ENCODE data around the gene CENPL.
"Not testable (repeated sequence)": the region's sequence is repeated elsewhere in the genome, so short reads cannot be mapped to it uniquely, and the experiment has no call there.

The CENPL gene

GRCh38 chr1:173856903-173857302 lies 32.2 kb upstream of the CENPL start:
- DNase-seq, result no peak

- no peak for DNase-seq
Observed at GRCh38 chr1:173856014-173856413, 31.3 kb upstream of the CENPL start.

- DNase-seq, result no peak
Observed at GRCh38 chr1:173853074-173853473, 28.4 kb upstream of the CENPL start.

GRCh38 chr1:173852105-173852504 lies 27.4 kb upstream of the CENPL start:
- no peak for DNase-seq

GRCh38 chr1:173832748-173833147 lies 8.1 kb upstream of the CENPL start:
- no peak for DNase-seq

GRCh38 chr1:173827611-173828010 lies 2.9 kb upstream of the CENPL start:
- DNase-seq, result no peak

GRCh38 chr1:173823781-173824314 lies 835 bp downstream of the CENPL start:
- DNase-seq, result no peak

- no peak for DNase-seq
Observed at GRCh38 chr1:173821680-173822079, 3.0 kb downstream of the CENPL start.

- no peak for DNase-seq
Observed at GRCh38 chr1:173818459-173818858, 6.2 kb downstream of the CENPL start.

- DNase-seq, result not testable (repeated sequence)
Observed at GRCh38 chr1:173813654-173814053, 11.0 kb downstream of the CENPL start.

GRCh38 chr1:173802961-173803360 lies 21.7 kb downstream of the CENPL start:
- no peak for DNase-seq

- not testable (repeated sequence) for DNase-seq
Observed at GRCh38 chr1:173799995-173800394, 24.7 kb downstream of the CENPL start.

- no peak for DNase-seq
Observed at GRCh38 chr1:173798078-173798477, 26.6 kb downstream of the CENPL start.

GRCh38 chr1:173789841-173790240 lies 34.8 kb downstream of the CENPL start:
- DNase-seq, result no peak

GRCh38 chr1:173784997-173785396 lies 39.7 kb downstream of the CENPL start:
- no peak for DNase-seq

- DNase-seq, result no peak
Observed at GRCh38 chr1:173779936-173780335, 44.7 kb downstream of the CENPL start.

GRCh38 chr1:173775578-173776226 lies 49.0 kb downstream of the CENPL start:
- DNase-seq, result no peak

- DNase-seq, result no peak
Observed at GRCh38 chr1:173771560-173771959, 53.1 kb downstream of the CENPL start.

- not testable (repeated sequence) for DNase-seq
Observed at GRCh38 chr1:173770330-173770729, 54.4 kb downstream of the CENPL start.

GRCh38 chr1:173768827-173769226 lies 55.9 kb downstream of the CENPL start:
- DNase-seq, result no peak

- DNase-seq, result no peak
Observed at GRCh38 chr1:173768206-173768605, 56.5 kb downstream of the CENPL start.

GRCh38 chr1:173764331-173764730 lies 60.4 kb downstream of the CENPL start:
- not testable (repeated sequence) for DNase-seq

- no peak for DNase-seq
Observed at GRCh38 chr1:173758980-173759379, 65.7 kb downstream of the CENPL start.

GRCh38 chr1:173758110-173758509 lies 66.6 kb downstream of the CENPL start:
- DNase-seq, result no peak

- no peak for DNase-seq
Observed at GRCh38 chr1:173757666-173758065, 67.0 kb downstream of the CENPL start.
